Effector memory CD8-positive, alpha-beta T cell (primary cell): ENCODE measurements around the gene GGT1.
"Not testable (repeated sequence)": the region's sequence is repeated elsewhere in the genome, so short reads cannot be mapped to it uniquely, and the experiment has no call there.

Experiments
- ATAC-seq: fragments of 150-1000 bp; cut with Tn5 transposase; replicated peaks from 2 replicates; pipeline ENCODE4 v1.10.0; 2021; ENCODE audit warnings: mild to moderate bottlenecking, moderate library complexity
- DNase-seq, 3 experiments: peaks; one replicate each; pipeline ENCODE4 v3.0.0; 2021
- H3K27ac Mint-ChIP-seq, 2 donors: one replicate each; pipeline ENCODE4 v1.8.0; 2022; ENCODE audit warnings: mild to moderate bottlenecking in 2 of 2, mixed read lengths in 2 of 2, moderate library complexity in 2 of 2
- H3K27me3 Mint-ChIP-seq, 2 donors: one replicate each; pipeline ENCODE4 v1.8.0; 2022; ENCODE audit warnings: mixed read lengths in 2 of 2
- H3K36me3 Mint-ChIP-seq: one replicate; pipeline ENCODE4 v1.8.0; 2022; ENCODE audit warnings: mild to moderate bottlenecking, moderate library complexity, mixed read lengths; ENCODE audit not compliant: insufficient read depth
- H3K4me1 Mint-ChIP-seq, 2 donors: one replicate each; pipeline ENCODE4 v1.8.0; 2022; ENCODE audit warnings: low read depth in 2 of 2, mixed read lengths in 2 of 2
- H3K4me3 Mint-ChIP-seq, 2 donors: one replicate each; pipeline ENCODE4 v1.8.0; 2022; ENCODE audit warnings: mild to moderate bottlenecking in 2 of 2, mixed read lengths in 2 of 2, moderate library complexity in 2 of 2
- H3K9me3 Mint-ChIP-seq, 2 donors: one replicate each; pipeline ENCODE4 v1.8.0; 2022; ENCODE audit warnings: mixed read lengths in 2 of 2
- total RNA-seq, 9 experiments: gene quantifications; one replicate each; lab custom pipeline; 2026; lab: John Stamatoyannopoulos, UW

GGT1 gene
- total RNA-seq, result 0.67 to 1.3 (median 1.1) reads per million in 9 experiments

GRCh38 chr22:24602847-24603769, at the start of gene GGT1:
GGT1 (plus strand) TSS chr22:24603193; CDS start chr22:24611082, 7,889 bp downstream.
- not testable (repeated sequence) for DNase-seq, H3K27me3 Mint-ChIP-seq, ATAC-seq, H3K9me3 Mint-ChIP-seq
- Mint-ChIP-seq H3K36me3 (peaks cover 13% of the 10 kb centered on the region), H3K4me3 (peak within 1 kb of the TSS; percentile 65 to 72), H3K27ac (peak within 1 kb of the TSS; percentile 90 to 93), H3K4me1 (peaks cover 28 to 32% of the 10 kb centered on the region in 2 donors)

DNA sequence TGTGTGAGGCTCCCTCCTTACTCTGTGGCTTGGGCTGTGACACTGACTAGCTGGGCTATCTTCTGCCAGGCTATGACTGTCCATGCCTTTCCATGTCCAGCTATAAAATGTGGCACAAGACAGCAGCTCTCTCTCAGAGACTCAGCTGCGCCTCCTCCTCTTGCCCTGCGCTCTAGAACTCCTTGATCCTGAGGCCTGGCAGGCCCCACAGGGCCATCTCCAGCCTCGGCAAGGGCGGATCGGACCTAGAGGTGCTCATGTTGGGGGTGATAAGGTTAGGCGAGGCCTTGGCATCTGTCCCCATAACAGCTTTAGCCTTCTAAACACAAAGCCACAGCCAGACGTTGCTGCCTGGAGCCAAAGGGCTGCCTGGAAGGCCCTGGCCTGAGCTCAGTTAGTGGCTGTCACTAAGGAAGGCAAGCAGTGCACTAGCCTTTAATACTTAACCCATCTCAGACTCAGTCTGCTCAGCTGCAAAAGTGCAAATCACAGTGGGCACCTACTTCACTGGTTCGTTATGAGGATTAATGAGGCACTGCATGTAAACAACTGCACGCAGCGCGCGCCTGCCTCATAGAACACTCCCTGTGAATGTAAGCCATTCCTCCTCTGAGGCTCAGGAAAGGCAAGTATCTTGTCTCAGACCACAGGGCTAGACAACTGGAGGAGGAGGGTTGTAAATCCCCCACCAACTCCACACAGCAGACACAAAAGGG, 49.2 kb upstream of the GGT1 start:
- Mint-ChIP-seq H3K4me1 (peaks cover 55 to 62% of the 10 kb centered on the region in 2 donors), H3K27me3 (no peaks in the 10 kb centered on the region), H3K27ac (peak overlapping the region; percentile 90 to 95), H3K4me3 (peak overlapping the region; percentile 98 to 99), H3K36me3 (peaks cover 25% of the 10 kb centered on the region), H3K9me3 (no peaks in the 10 kb centered on the region)
- no peak for DNase-seq
- no peak for ATAC-seq

DNA sequence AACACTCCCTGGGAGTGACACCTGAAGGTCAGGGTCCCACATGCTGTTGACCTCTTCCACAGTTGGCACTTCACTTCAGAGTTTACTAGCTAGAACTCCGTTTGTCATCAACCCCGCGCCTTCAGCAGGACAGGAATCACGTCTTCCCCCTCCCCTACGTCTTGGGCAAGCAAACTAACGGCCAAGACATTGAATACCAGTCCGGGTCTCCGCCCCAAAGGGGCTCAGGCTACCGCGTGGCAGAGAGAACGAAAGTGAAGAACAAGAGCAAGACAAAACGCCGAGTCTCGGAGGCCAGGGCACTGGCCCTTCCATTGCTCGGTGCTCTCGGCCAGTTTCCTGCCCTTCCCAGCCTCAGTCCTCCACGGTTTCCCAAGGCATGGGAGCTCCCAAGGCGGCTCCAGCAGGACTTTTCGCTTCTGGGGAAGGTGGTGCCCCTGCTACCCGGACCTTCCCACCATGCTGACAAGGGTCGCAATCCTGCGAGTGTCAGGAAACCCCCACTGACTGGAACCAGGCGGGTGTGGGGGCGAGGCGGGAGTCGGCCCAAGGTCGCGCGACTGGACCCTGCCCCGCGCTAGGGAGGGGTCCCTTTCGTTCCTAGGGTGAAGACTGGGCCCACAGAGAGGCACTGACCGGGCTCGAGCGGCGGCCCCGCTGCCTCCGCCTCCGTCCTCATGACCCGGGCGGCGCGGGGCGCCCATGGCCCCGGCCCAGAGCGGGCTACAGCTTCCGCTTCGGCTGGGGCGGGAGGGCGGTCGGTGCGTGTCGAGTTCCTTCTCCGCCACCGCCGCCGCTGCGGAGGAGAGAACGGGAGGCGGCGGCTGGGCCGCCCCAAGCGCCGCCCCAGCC, 48.5 kb upstream of the GGT1 start, which contains the start of gene GUCD1:
Gene GUCD1, minus strand, starts transcription at position 826 of the 852 bp plus-strand sequence. Its CDS starts 147 bp downstream, at position 679.
- Mint-ChIP-seq H3K36me3 (peaks cover 33% of the 10 kb centered on the region), H3K27ac (peak within 1 kb of the TSS; percentile 95 to 99), H3K4me1 (peaks cover 54 to 67% of the 10 kb centered on the region in 2 donors), H3K27me3 (no peaks in the 10 kb centered on the region), H3K9me3 (no peaks in the 10 kb centered on the region), H3K4me3 (peak within 1 kb of the TSS; percentile 98 to 99)
- DNase-seq (peak in 1 of 3 experiments; percentile 15), ATAC-seq (no peak)

DNA sequence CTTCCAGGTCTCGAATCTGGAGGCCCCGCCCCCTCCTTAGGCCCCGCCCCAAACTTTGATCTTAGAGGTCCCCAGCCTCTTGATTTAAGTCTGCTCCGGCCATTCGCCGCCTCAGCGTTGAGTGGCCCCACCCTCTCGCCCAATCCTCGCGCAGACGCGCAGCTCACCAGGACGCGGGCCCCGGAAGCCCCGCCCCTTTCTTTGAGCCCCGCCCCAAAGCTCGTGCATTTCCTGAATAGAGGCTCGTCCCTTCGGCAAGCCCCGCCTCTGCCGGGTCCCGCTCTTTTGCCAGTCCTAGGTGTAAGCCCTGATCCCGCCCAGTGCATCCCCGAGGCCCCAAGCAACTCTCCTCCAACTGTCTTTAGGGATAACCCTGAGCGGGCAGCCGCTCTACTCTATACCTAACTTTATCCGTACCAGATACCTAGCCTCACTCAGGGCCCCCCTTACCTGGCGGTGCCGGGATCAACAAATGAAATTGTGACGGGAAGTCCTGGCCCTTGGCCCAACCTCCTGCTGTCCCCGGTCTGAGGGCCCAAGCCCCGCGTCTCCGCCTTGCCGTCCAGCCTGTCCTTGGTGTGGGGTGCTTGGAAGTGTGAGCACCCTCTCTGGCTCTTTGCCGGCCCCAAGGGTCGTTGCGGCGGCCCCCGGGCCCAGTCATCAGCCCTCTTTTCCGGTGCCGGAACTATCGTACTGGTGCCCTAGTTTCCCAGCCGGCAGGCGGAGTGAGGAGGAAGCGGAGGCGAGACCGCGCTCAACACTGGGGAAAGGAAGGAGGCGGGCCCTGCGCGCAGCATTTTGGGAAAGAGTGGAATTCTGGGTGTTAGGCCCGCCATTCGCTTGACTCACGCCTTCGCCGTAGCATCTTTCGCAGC, 47.6 kb upstream of the GGT1 start, which contains the start of gene SNRPD3:
Gene SNRPD3, plus strand, starts transcription at position 835 of the 875 bp plus-strand sequence. CDS start 1,676 bp downstream, outside the sequence.
- DNase-seq (peak; percentile 94 to 96 (median 95)), ATAC-seq (peak; percentile 83)
- Mint-ChIP-seq H3K9me3 (no peaks in the 10 kb centered on the region), H3K27ac (peak within 1 kb of the TSS; percentile 95 to 99), H3K36me3 (peaks cover 41% of the 10 kb centered on the region), H3K4me1 (peaks cover 53 to 65% of the 10 kb centered on the region in 2 donors), H3K27me3 (no peaks in the 10 kb centered on the region), H3K4me3 (peak within 1 kb of the TSS; percentile 98 to 99)

- Mint-ChIP-seq H3K9me3 (no peaks in the 10 kb centered on the region), H3K4me1 (peaks cover 37 to 59% of the 10 kb centered on the region in 2 donors), H3K4me3 (no peak overlapping the region), H3K36me3 (peaks cover 59% of the 10 kb centered on the region), H3K27ac (no peak overlapping the region), H3K27me3 (no peaks in the 10 kb centered on the region)
- DNase-seq (no peak), ATAC-seq (no peak)
Measured at GRCh38 chr22:24559471-24559870, 43.5 kb upstream of the GGT1 start.

- peaks cover 73% of the 10 kb centered on the region for H3K36me3 Mint-ChIP-seq
- no peak for DNase-seq
- no peaks in the 10 kb centered on the region for H3K27me3 Mint-ChIP-seq
- H3K27ac Mint-ChIP-seq, result peak overlapping the region in 1 of 2 donors; percentile 49
- H3K4me1 Mint-ChIP-seq, result peaks cover 31 to 54% of the 10 kb centered on the region in 2 donors
- no peak for ATAC-seq
- no peaks in the 10 kb centered on the region for H3K9me3 Mint-ChIP-seq
- no peak overlapping the region for H3K4me3 Mint-ChIP-seq
Measured at GRCh38 chr22:24563246-24563645, 39.7 kb upstream of the GGT1 start.

DNA sequence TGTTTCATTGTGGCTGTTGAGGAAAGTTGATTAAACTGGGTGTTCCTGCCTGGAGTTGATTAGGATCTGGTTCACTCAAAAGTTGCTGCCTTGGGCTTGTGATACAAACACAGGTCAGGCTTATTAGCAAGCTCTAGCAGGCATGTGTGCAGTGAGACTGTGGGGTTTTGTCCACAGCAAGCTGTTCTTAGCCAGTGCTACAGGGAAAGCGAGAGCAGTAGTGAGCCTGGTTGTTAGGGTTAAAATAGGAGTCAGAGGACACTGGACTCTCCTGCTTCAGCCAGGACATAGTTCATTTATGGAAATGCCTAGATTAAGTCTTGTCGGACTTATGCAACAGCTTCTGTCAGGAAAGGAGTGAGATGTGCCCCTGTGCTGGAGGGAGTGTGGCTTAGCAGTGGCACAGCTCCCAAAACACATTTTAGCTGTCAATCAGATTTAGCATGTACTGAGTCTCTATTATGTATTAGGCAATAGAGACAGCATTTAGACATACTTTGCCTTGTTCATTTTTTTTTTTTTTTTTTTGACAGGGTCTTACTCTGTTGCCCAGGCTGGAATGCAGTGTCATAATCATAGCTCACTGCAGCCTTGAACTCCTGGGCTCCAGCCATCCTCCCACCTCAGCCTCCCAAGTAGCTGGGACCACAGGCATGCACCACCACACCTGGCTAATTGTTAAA, 38.5 kb upstream of the GGT1 start:
- no peak for ATAC-seq
- Mint-ChIP-seq H3K9me3 (no peaks in the 10 kb centered on the region), H3K4me1 (peaks cover 23 to 44% of the 10 kb centered on the region in 2 donors), H3K4me3 (peak overlapping the region in 1 of 2 donors; percentile 30), H3K27me3 (no peaks in the 10 kb centered on the region), H3K27ac (peak overlapping the region; percentile 49 to 77), H3K36me3 (peaks cover 72% of the 10 kb centered on the region)
- no peak for DNase-seq

GRCh38 chr22:24565077-24565476, 37.9 kb upstream of the GGT1 start:
- ATAC-seq, result no peak

GRCh38 chr22:24566899-24567511, 36.0 kb upstream of the GGT1 start:
- H3K9me3 Mint-ChIP-seq, result no peaks in the 10 kb centered on the region
- H3K36me3 Mint-ChIP-seq, result peaks cover 71% of the 10 kb centered on the region
- H3K27me3 Mint-ChIP-seq, result no peaks in the 10 kb centered on the region
- ATAC-seq (no peak), DNase-seq (no peak)
- H3K4me1 Mint-ChIP-seq, result peaks cover 21 to 34% of the 10 kb centered on the region in 2 donors
- peak overlapping the region in 1 of 2 donors; percentile 57 for H3K27ac Mint-ChIP-seq
- no peak overlapping the region for H3K4me3 Mint-ChIP-seq

More at GRCh38 chr22:24565077-24565476, 37.9 kb upstream of the GGT1 start:
- Mint-ChIP-seq H3K27ac (peak overlapping the region; percentile 49 to 77), H3K4me1 (peaks cover 23 to 44% of the 10 kb centered on the region in 2 donors), H3K36me3 (peaks cover 72% of the 10 kb centered on the region), H3K4me3 (no peak overlapping the region), H3K27me3 (no peaks in the 10 kb centered on the region), H3K9me3 (no peaks in the 10 kb centered on the region)
- no peak for DNase-seq

DNA sequence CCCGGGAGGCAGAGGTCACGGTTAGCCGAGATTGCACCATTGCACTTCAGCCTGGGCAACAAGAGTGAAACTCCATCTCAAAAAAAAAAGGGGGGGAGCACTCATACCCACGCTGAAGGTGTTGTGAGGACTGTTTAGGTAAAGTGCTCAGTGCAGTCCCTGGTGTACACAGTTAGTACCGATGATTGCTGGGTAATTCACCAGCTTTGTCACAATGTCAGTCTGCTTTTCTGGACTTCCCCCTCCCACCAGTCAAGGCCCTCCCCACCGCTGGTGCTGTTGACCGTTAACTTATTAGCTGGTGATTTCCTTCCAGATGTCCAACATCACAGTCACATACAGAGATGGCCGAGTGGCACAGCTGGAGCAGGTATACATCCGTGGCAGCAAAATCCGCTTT, 35.3 kb upstream of the GGT1 start:
- peak overlapping the region in 1 of 2 donors; percentile 57 for H3K27ac Mint-ChIP-seq
- no peak overlapping the region for H3K4me3 Mint-ChIP-seq
- peaks cover 21 to 34% of the 10 kb centered on the region in 2 donors for H3K4me1 Mint-ChIP-seq
- no peaks in the 10 kb centered on the region for H3K27me3 Mint-ChIP-seq
- DNase-seq (no peak), ATAC-seq (no peak)
- peaks cover 71% of the 10 kb centered on the region for H3K36me3 Mint-ChIP-seq
- no peaks in the 10 kb centered on the region for H3K9me3 Mint-ChIP-seq

GRCh38 chr22:24571266-24571665, 31.7 kb upstream of the GGT1 start:
- no peaks in the 10 kb centered on the region for H3K27me3 Mint-ChIP-seq
- DNase-seq (no peak), ATAC-seq (no peak)
- H3K9me3 Mint-ChIP-seq, result no peaks in the 10 kb centered on the region
- H3K27ac Mint-ChIP-seq, result peak overlapping the region in 1 of 2 donors; percentile 19
- H3K36me3 Mint-ChIP-seq, result peaks cover 90% of the 10 kb centered on the region
- H3K4me1 Mint-ChIP-seq, result peaks cover 6 to 11% of the 10 kb centered on the region in 2 donors
- H3K4me3 Mint-ChIP-seq, result no peak overlapping the region
